Osteocyte (in vitro differentiated cells): Measurements from ENCODE around the gene RAB40B. TPM values are rescaled to one million over a fixed set of nuclear protein-coding genes. Genes with fewer than 3 reads are reported as not detected.

Experiments
- DNase-seq: peaks from one replicate; pipeline ENCODE4 v3.0.0; 2021; ENCODE audit warnings: mixed read lengths; ENCODE audit not compliant: unreplicated experiment; ENCODE audit errors: extremely low spot score
- H3K27ac Mint-ChIP-seq: one replicate; pipeline ENCODE4 v1.8.0; 2021; ENCODE audit warnings: mild to moderate bottlenecking, mixed read lengths; ENCODE audit not compliant: unreplicated experiment
- H3K27me3 Mint-ChIP-seq: one replicate; pipeline ENCODE4 v1.8.0; 2021; ENCODE audit warnings: mixed read lengths; ENCODE audit not compliant: unreplicated experiment
- H3K36me3 Mint-ChIP-seq: one replicate; pipeline ENCODE4 v1.8.0; 2021; ENCODE audit warnings: mixed read lengths; ENCODE audit not compliant: unreplicated experiment
- H3K4me1 Mint-ChIP-seq: one replicate; pipeline ENCODE4 v1.8.0; 2021; ENCODE audit warnings: mixed read lengths; ENCODE audit not compliant: unreplicated experiment
- H3K4me3 Mint-ChIP-seq: one replicate; pipeline ENCODE4 v1.8.0; 2021; ENCODE audit warnings: mild to moderate bottlenecking, moderate library complexity, mixed read lengths; ENCODE audit not compliant: unreplicated experiment
- H3K9me3 Mint-ChIP-seq: one replicate; pipeline ENCODE4 v1.8.0; 2021; ENCODE audit warnings: mixed read lengths; ENCODE audit not compliant: unreplicated experiment
- CTCF ChIP-seq: fragments of 200-600 bp; sonication (generic); IDR thresholded peaks from 2 replicates; pipeline ENCODE4 v1.5.0; 2021; ENCODE audit warnings: antibody characterized with exemption, mild to moderate bottlenecking, moderate library complexity
- total RNA-seq: library from RNA; stranded (reverse); gene quantifications from 2 replicates; pipeline ENCODE4 v1.2.1, GENCODE V29; 2021

The RAB40B gene
- total RNA-seq, 1 donor from 2014 or later: 13.4 TPM

- Mint-ChIP-seq H3K36me3 (peaks cover 29% of the 10 kb centered on the region), H3K4me1 (no peaks in the 10 kb centered on the region), H3K9me3 (no peaks in the 10 kb centered on the region), H3K27me3 (no peaks in the 10 kb centered on the region), H3K4me3 (no peak overlapping the region), H3K27ac (no peak overlapping the region)
- no peak for DNase-seq
- no peak for TF ChIP-seq CTCF
Observed at GRCh38 chr17:82729479-82730260, 31.2 kb upstream of the RAB40B start.

- H3K27me3 Mint-ChIP-seq: no peaks in the 10 kb centered on the region
- H3K4me3 Mint-ChIP-seq: no peak overlapping the region
- H3K9me3 Mint-ChIP-seq: no peaks in the 10 kb centered on the region
- H3K4me1 Mint-ChIP-seq: no peaks in the 10 kb centered on the region
- peaks cover 29% of the 10 kb centered on the region for H3K36me3 Mint-ChIP-seq
- TF ChIP-seq CTCF: no peak
- H3K27ac Mint-ChIP-seq: no peak overlapping the region
- DNase-seq: no peak
Observed at GRCh38 chr17:82726427-82726826, 27.9 kb upstream of the RAB40B start.

GRCh38 chr17:82723169-82723807 lies 24.8 kb upstream of the RAB40B start:
- H3K27me3 Mint-ChIP-seq: no peaks in the 10 kb centered on the region
- no peaks in the 10 kb centered on the region for H3K4me1 Mint-ChIP-seq
- no peak for TF ChIP-seq CTCF
- peaks cover 27% of the 10 kb centered on the region for H3K36me3 Mint-ChIP-seq
- no peak overlapping the region for H3K27ac Mint-ChIP-seq
- no peak overlapping the region for H3K4me3 Mint-ChIP-seq
- no peak for DNase-seq
- H3K9me3 Mint-ChIP-seq: no peaks in the 10 kb centered on the region

GRCh38 chr17:82722341-82723013 lies 24.0 kb upstream of the RAB40B start:
- Mint-ChIP-seq H3K27me3 (no peaks in the 10 kb centered on the region), H3K4me3 (no peak overlapping the region), H3K4me1 (peaks cover 7% of the 10 kb centered on the region), H3K36me3 (peaks cover 22% of the 10 kb centered on the region), H3K9me3 (no peaks in the 10 kb centered on the region), H3K27ac (no peak overlapping the region)
- DNase-seq: no peak
- TF ChIP-seq CTCF: no peak

- no peak overlapping the region for H3K4me3 Mint-ChIP-seq
- no peak for DNase-seq
- H3K36me3 Mint-ChIP-seq: peaks cover 12% of the 10 kb centered on the region
- H3K27me3 Mint-ChIP-seq: no peaks in the 10 kb centered on the region
- H3K4me1 Mint-ChIP-seq: peaks cover 19% of the 10 kb centered on the region
- no peak overlapping the region for H3K27ac Mint-ChIP-seq
- TF ChIP-seq CTCF: no peak
- H3K9me3 Mint-ChIP-seq: no peaks in the 10 kb centered on the region
Observed at GRCh38 chr17:82720204-82720603, 21.7 kb upstream of the RAB40B start.
